Endodermal cell (in vitro differentiated cells): ENCODE measurements around the gene EGFLAM. TPM values are rescaled to one million over a fixed set of nuclear protein-coding genes. Genes with fewer than 3 reads are reported as not detected.

ENCODE experiments used
- DNase-seq: peaks from one replicate; pipeline ENCODE4 v3.0.0-alpha.2; 2017
- H3K27ac ChIP-seq: 2 replicates; pipeline ENCODE4 v1.5.1; 2013; ENCODE audit warnings: mild to moderate bottlenecking, low read depth, low read length, moderate library complexity
- H3K27me3 ChIP-seq: 2 replicates; pipeline ENCODE4 v1.6.1; 2013; ENCODE audit warnings: mild to moderate bottlenecking, low read length, moderate library complexity; ENCODE audit not compliant: insufficient read depth, control insufficient read depth, poor library complexity, severe bottlenecking
- H3K36me3 ChIP-seq: 2 replicates; pipeline ENCODE4 v1.7.0; 2013; ENCODE audit warnings: mild to moderate bottlenecking, low read length, moderate library complexity; ENCODE audit not compliant: control insufficient read depth, insufficient read depth
- H3K4me1 ChIP-seq: one replicate; pipeline ENCODE4 v1.7.0; 2013; ENCODE audit warnings: low read length; ENCODE audit not compliant: control insufficient read depth, insufficient read depth
- H3K4me3 ChIP-seq: 2 replicates; pipeline ENCODE4 v1.5.1; 2013; ENCODE audit warnings: mild to moderate bottlenecking, low read length, moderate library complexity
- H3K9ac ChIP-seq: 2 replicates; pipeline ENCODE4 v1.6.1; 2013; ENCODE audit warnings: mild to moderate bottlenecking, low read length, moderate library complexity; ENCODE audit not compliant: poor library complexity, severe bottlenecking; ENCODE audit errors: extremely low read depth
- H3K9me3 ChIP-seq: 2 replicates; pipeline ENCODE4 v1.6.1; 2013; ENCODE audit warnings: mild to moderate bottlenecking, low read length, moderate library complexity; ENCODE audit not compliant: control insufficient read depth
- H3K27ac Mint-ChIP-seq: 2 replicates; pipeline ENCODE4 v1.8.0; 2020; ENCODE audit warnings: mixed read lengths
- H3K27me3 Mint-ChIP-seq: 2 replicates; pipeline ENCODE4 v1.8.0; 2021; ENCODE audit warnings: mild to moderate bottlenecking, mixed read lengths; ENCODE audit not compliant: insufficient read depth
- H3K36me3 Mint-ChIP-seq: 2 replicates; pipeline ENCODE4 v1.8.0; 2020; ENCODE audit warnings: low read depth, mixed read lengths
- H3K4me1 Mint-ChIP-seq: 2 replicates; pipeline ENCODE4 v1.8.0; 2020; ENCODE audit warnings: mixed read lengths
- H3K4me3 Mint-ChIP-seq: 2 replicates; pipeline ENCODE4 v1.8.0; 2020; ENCODE audit warnings: mild to moderate bottlenecking, moderate library complexity, mixed read lengths
- H3K9me3 Mint-ChIP-seq: 2 replicates; pipeline ENCODE4 v1.8.0; 2020; ENCODE audit warnings: mild to moderate bottlenecking, mixed read lengths
- CTCF ChIP-seq: fragments of 200-600 bp; sonication (generic); conservative IDR thresholded peaks from 2 replicates; pipeline ENCODE4 v1.5.0; 2021; ENCODE audit warnings: antibody characterized with exemption, mild to moderate bottlenecking
- WGBS, 2 experiments: methylation state at CpG; one replicate each; pipeline versions ENCODE4 v1.1.5 to v1.1.7; 2013; ENCODE audit warnings: missing lambda C conversion rate in 2 of 2, mixed read lengths in 1 of 2; ENCODE audit not compliant: insufficient coverage in 1 of 2, insufficient read length in 1 of 2; 5-methylcytosine and 5-hydroxymethylcytosine counted together
- total RNA-seq, 2 donors: library from RNA; stranded (reverse); fragmentation: NEBNext Ultra II Directional in 1 of 2; extraction: Animal tissue kit (Norgen Biotek cat#: 25700) in 1 of 2; gene quantifications; 2 replicates in 1 of 2; 3 replicates in 1 of 2; pipeline ENCODE4 v1.2.1, GENCODE V29; 2021

EGFLAM gene
- total RNA-seq, 2 donors from 2014 or later = 4.4 to 8.8 TPM

GRCh38 chr5:38465702-38466423, 207.5 kb downstream of the EGFLAM start:
- H3K4me1 Mint-ChIP-seq = peaks cover 3% of the 10 kb centered on the region
- Histone ChIP-seq H3K9ac (no peak overlapping the region), H3K4me1 (no peaks in the 10 kb centered on the region), H3K36me3 (no peaks in the 10 kb centered on the region), H3K27ac (no peak overlapping the region), H3K4me3 (no peak overlapping the region), H3K27me3 (no peaks in the 10 kb centered on the region), H3K9me3 (no peaks in the 10 kb centered on the region)
- 91 to 93% methylated on average over 4 to 9 of the region's 9 CpGs for WGBS, 2 experiments
- peaks cover 13% of the 10 kb centered on the region for H3K27me3 Mint-ChIP-seq
- no peaks in the 10 kb centered on the region for H3K9me3 Mint-ChIP-seq
- DNase-seq = no peak
- no peak overlapping the region for H3K27ac Mint-ChIP-seq
- no peaks in the 10 kb centered on the region for H3K36me3 Mint-ChIP-seq
- no peak overlapping the region for H3K4me3 Mint-ChIP-seq
- TF ChIP-seq CTCF = no peak

- Mint-ChIP-seq H3K4me3 (no peak overlapping the region), H3K27ac (no peak overlapping the region), H3K27me3 (peaks cover 13% of the 10 kb centered on the region), H3K9me3 (no peaks in the 10 kb centered on the region), H3K4me1 (peaks cover 4% of the 10 kb centered on the region), H3K36me3 (no peaks in the 10 kb centered on the region)
- no peak for DNase-seq
- Histone ChIP-seq H3K9me3 (no peaks in the 10 kb centered on the region), H3K9ac (no peak overlapping the region), H3K36me3 (no peaks in the 10 kb centered on the region), H3K4me3 (no peak overlapping the region), H3K27ac (no peak overlapping the region), H3K4me1 (peaks cover 2% of the 10 kb centered on the region), H3K27me3 (no peaks in the 10 kb centered on the region)
- 93 to 95% methylated on average over 19 to 24 of the region's 24 CpGs for WGBS, 2 experiments
- no peak for TF ChIP-seq CTCF
Observed at GRCh38 chr5:38466424-38467189, 208.2 kb downstream of the EGFLAM start.

GRCh38 chr5:38467353-38468040, 209.1 kb downstream of the EGFLAM start:
- no peak overlapping the region for H3K4me3 ChIP-seq
- Mint-ChIP-seq H3K9me3 (no peaks in the 10 kb centered on the region), H3K4me1 (peaks cover 12% of the 10 kb centered on the region), H3K27ac (no peak overlapping the region), H3K36me3 (no peaks in the 10 kb centered on the region), H3K27me3 (peaks cover 13% of the 10 kb centered on the region), H3K4me3 (no peak overlapping the region)
- H3K27ac ChIP-seq = no peak overlapping the region
- 68 to 79% methylated on average over 8 to 22 of the region's 22 CpGs for WGBS, 2 experiments
- H3K9ac ChIP-seq = no peak overlapping the region
- no peak for TF ChIP-seq CTCF
- no peak for DNase-seq
- no peaks in the 10 kb centered on the region for H3K9me3 ChIP-seq
- no peaks in the 10 kb centered on the region for H3K36me3 ChIP-seq
- no peaks in the 10 kb centered on the region for H3K27me3 ChIP-seq
- peaks cover 9% of the 10 kb centered on the region for H3K4me1 ChIP-seq
